CD4-positive, alpha-beta T cell treated with Interleukin-15 for 1 hour (primary cell): ENCODE results near the gene STK32C.
"Not testable (repeated sequence)": the region's sequence is repeated elsewhere in the genome, so short reads cannot be mapped to it uniquely, and the experiment has no call there.

ENCODE experiments used
- DNase-seq: peaks from one replicate; pipeline ENCODE4 v3.0.0-alpha.2; 2020

Gene STK32C

DNA sequence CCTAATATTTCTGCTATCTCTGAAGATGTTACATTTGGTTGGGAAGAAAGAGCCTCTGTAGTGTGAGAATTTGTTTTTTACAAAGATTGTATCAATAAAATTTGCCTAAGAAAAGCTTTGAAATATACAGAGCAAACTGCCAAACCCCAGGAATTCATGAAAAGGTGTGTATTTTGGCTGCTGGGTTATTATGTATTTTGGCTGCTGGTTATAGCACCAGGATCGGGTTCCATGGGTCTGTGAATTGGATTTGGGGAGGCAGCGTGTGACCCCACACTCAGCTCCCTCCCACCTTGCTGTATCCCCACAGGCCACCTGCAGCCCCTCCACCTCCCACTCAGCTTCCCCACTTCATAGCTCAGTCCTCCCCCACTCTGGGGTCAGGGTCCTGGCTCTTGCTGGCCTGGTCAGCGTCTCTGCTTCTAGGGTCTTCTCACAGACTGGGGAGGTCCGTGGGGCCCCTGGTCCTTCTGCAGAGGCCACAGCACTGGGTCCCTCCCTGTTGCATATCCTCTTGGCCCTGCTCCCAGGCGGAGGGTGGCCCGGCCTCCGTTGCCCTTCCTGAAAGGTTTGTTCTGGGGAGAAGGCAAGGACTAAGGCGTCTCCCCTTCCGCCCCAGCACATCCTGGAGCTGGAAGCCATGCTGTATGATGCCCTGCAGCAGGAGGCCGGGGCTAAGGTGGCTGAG, 145.0 kb downstream of the STK32C start:
- no peak for DNase-seq

DNA sequence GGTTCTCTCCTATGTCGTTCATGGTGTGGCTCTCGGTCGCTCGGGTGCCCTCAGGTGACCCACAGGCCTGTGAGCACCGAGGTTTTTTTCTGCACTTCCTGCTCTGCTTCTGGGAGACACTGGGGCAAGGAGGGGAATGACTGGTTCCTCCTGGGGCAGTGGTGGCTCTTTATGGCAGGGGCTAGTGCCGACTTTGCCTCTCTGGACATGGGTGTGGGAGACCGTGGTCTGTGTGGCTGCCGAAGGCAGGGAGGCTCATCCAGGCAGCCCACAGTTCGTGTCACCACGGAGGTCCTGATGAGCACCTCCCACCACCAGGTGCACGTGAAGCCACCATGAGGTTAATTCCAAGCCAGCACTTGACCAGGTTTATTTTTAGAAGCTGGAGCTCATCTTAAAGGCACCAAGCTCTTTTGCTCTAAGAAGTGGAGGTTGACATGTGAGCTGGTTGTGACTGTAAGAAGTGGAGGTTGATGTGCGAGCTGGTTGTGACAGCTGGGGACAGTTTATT, 145.7 kb downstream of the STK32C start:
- peak; percentile 26 for DNase-seq

DNA sequence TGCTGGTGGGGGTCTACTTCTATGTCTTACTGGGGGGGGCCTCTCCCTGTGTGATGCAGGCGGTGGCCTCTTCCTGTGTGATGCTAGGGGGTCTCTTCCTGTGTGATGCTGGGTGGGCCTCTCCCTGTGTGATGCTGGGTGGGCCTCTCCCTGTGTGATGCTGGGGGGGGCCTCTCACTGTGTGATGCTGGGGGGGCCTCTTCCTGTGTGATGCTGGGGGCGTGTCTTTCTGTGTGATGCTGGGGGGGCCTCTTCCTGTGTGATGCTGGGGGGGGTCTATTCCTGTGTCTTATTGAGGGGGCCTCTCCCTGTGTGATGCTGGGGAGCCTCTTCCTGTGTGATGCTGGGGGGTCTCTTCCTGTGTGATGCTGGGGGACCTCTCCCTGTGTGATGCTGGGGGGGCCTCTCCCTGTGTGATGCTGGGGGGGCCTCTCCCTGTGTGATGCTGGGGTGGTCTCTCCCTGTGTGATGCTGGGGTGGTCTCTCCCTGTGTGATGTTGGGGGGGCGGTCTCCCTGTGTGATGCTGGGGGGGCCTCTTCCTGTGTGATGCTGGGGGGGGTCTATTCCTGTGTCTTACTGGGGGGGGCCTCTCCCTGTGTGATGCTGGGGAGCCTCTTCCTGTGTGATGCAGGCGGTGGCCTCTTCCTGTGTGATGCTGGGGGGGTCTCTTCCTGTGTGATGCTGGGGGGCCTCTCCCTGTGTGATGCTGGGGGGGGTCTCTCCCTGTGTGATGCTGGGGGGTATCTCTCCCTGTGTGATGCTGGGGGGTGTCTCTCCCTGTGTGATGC, 146.7 kb downstream of the STK32C start:
- DNase-seq = peak; percentile 55

DNA sequence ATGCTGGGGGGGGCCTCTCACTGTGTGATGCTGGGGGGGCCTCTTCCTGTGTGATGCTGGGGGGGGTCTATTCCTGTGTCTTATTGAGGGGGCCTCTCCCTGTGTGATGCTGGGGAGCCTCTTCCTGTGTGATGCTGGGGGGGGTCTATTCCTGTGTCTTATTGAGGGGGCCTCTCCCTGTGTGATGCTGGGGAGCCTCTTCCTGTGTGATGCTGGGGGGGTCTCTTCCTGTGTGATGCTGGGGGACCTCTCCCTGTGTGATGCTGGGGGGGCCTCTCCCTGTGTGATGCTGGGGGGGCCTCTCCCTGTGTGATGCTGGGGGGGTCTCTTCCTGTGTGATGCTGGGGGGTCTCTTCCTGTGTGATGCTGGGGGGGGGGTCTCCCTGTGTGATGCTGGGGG, 147.5 kb downstream of the STK32C start:
- DNase-seq = not testable (repeated sequence)

DNA sequence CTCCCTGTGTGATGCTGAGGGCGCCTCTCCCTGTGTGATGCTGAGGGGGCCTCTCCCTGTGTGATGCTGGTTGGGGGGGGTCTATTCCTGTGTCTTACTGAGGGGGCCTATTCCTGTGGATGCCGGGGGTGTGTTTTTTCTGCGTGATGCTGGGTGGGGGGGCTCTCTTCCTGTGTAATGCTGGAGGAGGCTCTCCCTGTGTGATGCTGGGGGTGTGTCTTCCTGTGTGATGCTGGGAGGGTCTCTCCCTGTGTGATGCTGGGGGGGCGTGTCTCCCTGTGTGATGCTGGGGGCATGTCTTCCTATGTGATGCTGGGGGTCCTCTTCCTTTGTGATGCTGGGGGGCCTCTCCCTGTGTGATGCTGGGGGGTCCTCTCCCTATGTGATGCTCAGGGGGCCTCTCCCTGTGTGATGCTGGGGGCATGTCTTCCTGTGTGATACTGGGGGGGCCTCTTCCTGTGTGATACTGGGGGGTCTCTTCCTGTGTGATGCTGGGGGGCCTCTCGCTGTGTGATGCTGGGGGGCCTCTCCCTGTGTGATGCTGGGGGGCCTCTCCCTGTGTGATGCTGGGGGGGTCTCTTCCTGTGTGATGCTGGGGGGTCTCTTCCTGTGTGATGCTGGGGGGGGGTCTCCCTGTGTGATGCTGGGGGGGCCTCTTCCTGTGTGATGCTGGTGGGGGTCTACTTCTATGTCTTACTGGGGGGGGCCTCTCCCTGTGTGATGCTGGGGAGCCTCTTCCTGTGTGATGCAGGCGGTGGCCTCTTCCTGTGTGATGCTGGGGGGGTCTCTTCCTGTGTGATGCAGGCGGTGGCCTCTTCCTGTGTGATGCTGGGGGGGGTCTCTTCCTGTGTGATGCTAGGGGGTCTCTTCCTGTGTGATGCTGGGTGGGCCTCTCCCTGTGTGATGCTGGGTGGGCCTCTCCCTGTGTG, 148.2 kb downstream of the STK32C start:
- peak; percentile 45 for DNase-seq

DNA sequence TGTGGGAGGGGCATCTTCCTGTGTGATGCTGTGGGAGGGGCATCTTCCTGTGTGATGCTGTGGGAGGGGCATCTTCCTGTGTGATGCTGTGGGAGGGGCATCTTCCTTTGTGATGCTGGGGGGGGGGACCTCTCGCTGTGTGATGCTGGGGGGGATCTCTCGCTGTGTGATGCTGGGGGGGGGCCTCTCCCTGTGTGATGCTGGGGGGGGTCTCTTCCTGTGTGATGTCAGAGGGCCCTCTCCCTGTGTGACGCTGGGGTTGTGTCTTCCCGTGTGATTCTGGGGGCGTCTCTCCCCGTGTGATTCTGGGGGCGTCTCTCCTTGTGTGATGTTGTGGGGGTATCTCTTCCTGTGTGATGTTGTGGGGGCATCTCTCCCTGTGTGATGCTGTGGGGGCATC, 148.9 kb downstream of the STK32C start:
- peak; percentile 38 for DNase-seq

DNA sequence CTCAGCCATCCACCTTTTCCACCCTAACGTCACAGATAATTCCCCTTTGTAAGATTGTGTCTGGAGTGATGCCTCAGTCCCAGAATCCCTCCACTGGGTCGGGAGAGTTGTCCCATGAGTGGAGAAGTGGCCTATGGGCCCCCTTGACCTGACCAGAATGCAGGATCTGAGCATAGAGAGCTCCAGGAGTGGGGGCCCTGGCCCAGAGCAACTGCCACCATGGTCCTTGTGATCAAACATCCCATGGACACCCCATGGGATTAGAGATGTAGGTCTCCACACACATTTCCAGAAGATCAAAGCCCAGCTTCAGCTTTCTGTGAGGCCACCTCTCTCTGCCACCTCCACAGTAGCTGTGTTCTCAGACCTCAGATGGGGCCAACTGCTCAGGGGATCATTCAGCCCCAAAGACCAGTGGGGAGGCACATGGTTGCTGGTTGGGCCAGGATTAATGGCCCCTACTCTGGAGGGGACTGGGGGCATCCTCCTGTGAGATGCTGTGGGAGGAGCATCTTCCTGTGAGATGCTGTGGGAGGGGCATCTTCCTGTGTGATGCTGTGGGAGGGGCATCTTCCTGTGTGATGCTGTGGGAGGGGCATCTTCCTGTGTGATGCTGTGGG, 149.5 kb downstream of the STK32C start:
- peak; percentile 45 for DNase-seq
